ENCODE results near the gene MRPL33. TPM values are rescaled to one million over a fixed set of nuclear protein-coding genes. Genes with fewer than 3 reads are reported as not detected.

Gene MRPL33
- total and polyA plus RNA-seq, 2 of the 13 experiments (the other 11 are each of a cell fraction or from before 2014, with no cell fraction given): 69.7 to 218 TPM

DNA sequence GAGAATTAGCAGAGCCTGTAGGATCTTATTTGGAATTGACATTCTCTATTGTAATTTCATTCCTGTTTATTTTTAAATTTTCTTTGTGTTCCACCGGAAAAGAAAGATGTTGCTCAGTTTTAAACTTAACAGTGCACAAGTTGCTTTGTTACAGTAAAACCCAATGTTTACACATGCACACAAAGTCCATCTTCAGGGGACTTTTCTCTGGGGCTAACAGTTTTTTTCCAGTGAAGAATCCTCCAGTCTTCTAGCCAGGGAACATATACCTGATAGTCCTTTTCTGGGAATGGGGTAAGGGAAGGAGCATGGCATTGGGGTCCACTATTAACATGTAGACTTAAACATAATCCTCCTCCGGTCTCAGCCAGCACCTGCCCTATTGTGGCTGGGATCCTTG, 25.2 kb upstream of the MRPL33 start (continued):
- TF ChIP-seq ZNF253 (CRISPR knock-in tag; IDR thresholded peaks at IDR 0.05; ENCODE audit: borderline replicate concordance): no peak
- TF ChIP-seq KAT8 (CRISPR knock-in tag; IDR thresholded peaks at IDR 0.05): peak; percentile 60; the same call in 1 of the 2 replicates
- TF ChIP-seq HDAC2 (CRISPR knock-in tag; IDR thresholded peaks at IDR 0.05): peak; percentile 51
- peak; percentile 79 for TF ChIP-seq SAP130 (CRISPR knock-in tag; IDR thresholded peaks at IDR 0.05; ENCODE audit: low read depth)
- peak; percentile 70; the same call in 1 of the 2 replicates for TF ChIP-seq HOMEZ (CRISPR knock-in tag; IDR thresholded peaks at IDR 0.05; ENCODE audit: low read depth)
- peak; percentile 61; the same call in 1 of the 2 replicates for TF ChIP-seq MIER3 (CRISPR knock-in tag; IDR thresholded peaks at IDR 0.05; ENCODE audit: borderline replicate concordance)
- 0 out of 2 replicates have a peak, but pooled peaks have one; percentile 61 for TF ChIP-seq FOXA1 (IDR thresholded peaks at IDR 0.05)
- TF ChIP-seq FOXA1 (CRISPR knock-in tag; IDR thresholded peaks at IDR 0.05): peak; percentile 95
- no peak for TF ChIP-seq ZSCAN12 (CRISPR knock-in tag; IDR thresholded peaks at IDR 0.05)
- TF ChIP-seq ZNF121 (CRISPR knock-in tag; IDR thresholded peaks at IDR 0.05): no peak
- TF ChIP-seq ASH2L (IDR thresholded peaks at IDR 0.05; ENCODE audit: insufficient read length, low read depth, low read length): peak; percentile 91
- no peak for TF ChIP-seq MIXL1 (CRISPR knock-in tag; IDR thresholded peaks at IDR 0.05)
- TF ChIP-seq SP1 (IDR thresholded peaks at IDR 0.05): no peak
- TF ChIP-seq SP1 (CRISPR knock-in tag; IDR thresholded peaks at IDR 0.05): no peak
- TF ChIP-seq SOX5 (CRISPR knock-in tag; IDR thresholded peaks at IDR 0.05; ENCODE audit: borderline replicate concordance): peak; percentile 97
- TF ChIP-seq MLX (CRISPR knock-in tag; IDR thresholded peaks at IDR 0.05): 0 out of 2 replicates have a peak, but pooled peaks have one; percentile 45
- TF ChIP-seq AFF4 (CRISPR knock-in tag; IDR thresholded peaks at IDR 0.05): no peak
- peak; percentile 92 for TF ChIP-seq HNF4G (IDR thresholded peaks at IDR 0.05; ENCODE audit: borderline replicate concordance, low read depth, low read length)
- TF ChIP-seq HNF4G (CRISPR knock-in tag; IDR thresholded peaks at IDR 0.05; ENCODE audit: borderline replicate concordance, low read depth): no peak; the same call in 1 of the 2 replicates
- no peak for TF ChIP-seq ZNF777 (CRISPR knock-in tag; IDR thresholded peaks at IDR 0.05)
- TF ChIP-seq GABPA (IDR thresholded peaks at IDR 0.05; ENCODE audit: low read depth, low read length): no peak
- TF ChIP-seq GABPA (CRISPR knock-in tag; IDR thresholded peaks at IDR 0.05; ENCODE audit: low read depth): peak; percentile 57; the same call in 1 of the 2 replicates
- peak; percentile 62; the same call in 1 of the 2 replicates for TF ChIP-seq TBX2 (CRISPR knock-in tag; IDR thresholded peaks at IDR 0.05; ENCODE audit: borderline replicate concordance)
- TF ChIP-seq DMAP1 (CRISPR knock-in tag; IDR thresholded peaks at IDR 0.05): peak; percentile 52; the same call in 1 of the 2 replicates
- no peak for TF ChIP-seq ZBTB38 (CRISPR knock-in tag; IDR thresholded peaks at IDR 0.05)
- TF ChIP-seq MAF1 (CRISPR knock-in tag; IDR thresholded peaks at IDR 0.05; ENCODE audit: borderline replicate concordance): no peak
- TF ChIP-seq ZSCAN25 (CRISPR knock-in tag; IDR thresholded peaks at IDR 0.05): no peak
- TF ChIP-seq BATF2 (CRISPR knock-in tag; IDR thresholded peaks at IDR 0.05): no peak
- 0 out of 2 replicates have a peak, but pooled peaks have one; percentile 30 for TF ChIP-seq ZNF614 (CRISPR knock-in tag; IDR thresholded peaks at IDR 0.05; ENCODE audit: borderline replicate concordance)
